Omental fat pad (tissue), 4 donors: ENCODE data around the gene WDR89. TPM values are rescaled to one million over a fixed set of nuclear protein-coding genes. Genes with fewer than 3 reads are reported as not detected.
"Not testable (repeated sequence)": the region's sequence is repeated elsewhere in the genome, so short reads cannot be mapped to it uniquely, and the experiment has no call there.

ENCODE experiments used
- ATAC-seq: fragments of 150-250 bp; one replicate; pipeline ENCODE4 v1.9.1; 2016; ENCODE audit warnings: mild to moderate bottlenecking, moderate library complexity; ENCODE audit not compliant: low FRiP score
- DNase-seq: peaks from one replicate; pipeline ENCODE4 v3.0.0-alpha.2; 2019; ENCODE audit warnings: low spot score
- CTCF ChIP-seq, 3 donors: fragments of 450-650 bp; IDR thresholded peaks; one replicate each; pipeline ENCODE4 v1.5.1; 2016 to 2017; ENCODE audit warnings: antibody characterized with exemption in 3 of 3, mild to moderate bottlenecking in 3 of 3, moderate library complexity in 2 of 3
- total RNA-seq, 4 donors: library from RNA; depleted of rRNA; stranded (reverse); fragments of >200 nt; gene quantifications; one replicate each; pipeline ENCODE4 v1.1.0, GENCODE V29; 2016

Gene WDR89
- total RNA-seq, 4 donors from 2014 or later: 4.7 to 9.5 (median 6.3) TPM

DNA sequence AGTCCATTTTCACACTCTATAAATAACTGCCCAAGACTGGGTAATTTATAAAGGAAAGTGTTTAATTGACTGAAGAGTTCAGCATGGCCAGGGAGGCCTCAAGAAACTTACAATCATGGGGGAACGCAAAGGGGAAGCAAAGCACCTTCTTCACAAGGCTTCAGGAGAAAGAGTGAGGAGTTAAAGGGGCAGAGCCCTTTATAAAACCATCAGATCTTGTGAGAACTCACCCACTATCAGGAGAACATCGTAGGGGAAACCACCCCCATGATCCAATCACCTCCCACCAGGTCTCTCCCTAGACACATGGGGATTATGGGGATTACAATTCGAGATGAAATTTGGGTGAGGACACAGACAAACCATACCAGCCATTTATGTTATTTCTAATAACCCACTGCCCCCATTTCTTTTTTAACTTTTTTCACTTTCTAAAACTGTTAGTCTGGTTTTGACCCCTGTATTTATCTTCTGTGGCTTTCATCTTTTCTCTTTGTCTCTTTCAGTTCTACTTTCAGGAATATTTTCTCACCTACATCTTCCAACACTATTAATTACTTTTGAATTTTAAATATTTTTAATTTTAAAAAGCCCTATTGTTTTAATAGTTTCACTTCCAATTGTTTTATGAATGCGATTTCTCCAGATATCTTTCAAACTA lies 44.5 kb downstream of the WDR89 start:
- DNase-seq (no peak), ATAC-seq (no peak)
- TF ChIP-seq CTCF (IDR thresholded peaks at IDR 0.05): no peak

DNA sequence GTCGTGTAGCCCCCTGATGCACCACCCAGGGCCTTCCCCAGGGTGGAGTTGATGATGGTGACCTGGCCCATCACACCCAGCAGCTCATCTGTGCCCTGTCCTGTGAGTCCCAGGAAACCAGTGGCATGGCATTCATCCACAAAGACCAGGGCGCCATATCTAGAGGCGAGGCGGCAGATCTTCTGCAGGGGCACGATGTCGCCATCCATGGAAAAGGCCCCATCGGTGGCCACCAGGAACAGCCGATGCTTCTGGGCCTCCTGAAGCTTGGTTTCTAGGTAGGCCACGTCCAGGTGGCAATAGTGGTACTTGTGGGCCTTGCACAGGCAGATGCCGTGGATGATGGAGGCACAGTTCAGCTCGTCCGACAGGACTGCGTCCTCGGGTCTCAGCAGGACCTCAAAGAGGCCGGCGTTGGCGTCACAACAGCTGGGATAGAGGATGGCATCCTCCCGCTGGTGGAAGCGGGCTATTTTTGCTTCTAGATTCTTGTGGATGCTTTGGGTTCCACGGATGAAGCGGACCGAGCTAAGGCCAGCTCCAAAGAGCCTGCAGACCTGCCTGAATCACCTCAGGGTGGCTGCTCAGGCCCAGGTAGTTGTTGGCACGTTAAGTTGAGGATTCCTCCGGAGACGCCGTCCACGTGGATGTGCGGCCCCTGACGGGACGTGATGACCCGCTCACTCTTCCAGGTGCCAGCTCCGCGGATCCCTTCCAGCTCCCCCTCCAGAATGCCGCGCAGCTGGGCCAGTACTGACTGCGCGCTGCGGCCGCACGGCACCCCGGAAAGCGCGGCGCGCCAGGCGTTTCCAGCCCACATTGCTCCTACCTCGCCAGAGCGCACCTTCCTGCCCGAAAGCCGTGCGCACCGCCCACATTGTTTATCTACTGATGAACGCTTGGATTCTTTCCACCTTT lies 47.0 kb downstream of the WDR89 start:
- DNase-seq (no peak), ATAC-seq (no peak)
- TF ChIP-seq CTCF (IDR thresholded peaks at IDR 0.05): no peak

- DNase-seq, ATAC-seq: not testable (repeated sequence)
These were observed 58.6 kb downstream of the WDR89 start for GRCh38 chr14:63583046-63583445.

- no peak for ATAC-seq
- no peak for DNase-seq
- no peak for TF ChIP-seq CTCF (IDR thresholded peaks at IDR 0.05)
These were observed 60.2 kb downstream of the WDR89 start for GRCh38 chr14:63581491-63581890.

GRCh38 chr14:63578300-63578699 lies 63.4 kb downstream of the WDR89 start:
- no peak for DNase-seq
- TF ChIP-seq CTCF (IDR thresholded peaks at IDR 0.05): no peak
- ATAC-seq: no peak

DNA sequence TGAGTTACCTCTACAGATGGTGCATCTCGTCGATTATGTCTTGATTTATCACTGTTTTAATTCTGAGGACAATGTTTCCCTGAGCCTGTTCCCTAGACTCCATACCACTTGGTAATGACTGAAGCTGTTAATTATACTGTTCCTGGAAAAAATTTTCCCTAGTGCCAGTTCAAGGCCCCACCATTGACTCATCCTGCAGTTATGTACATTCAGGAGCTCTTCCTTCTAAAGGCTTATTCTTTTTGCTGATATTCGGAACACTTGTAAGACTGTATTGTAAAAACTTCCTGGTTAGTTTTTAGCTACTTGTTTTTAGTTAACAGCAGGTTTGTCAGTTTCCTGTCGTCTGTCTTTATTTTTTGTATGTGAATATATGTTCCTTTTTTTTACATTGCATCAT lies 68.1 kb downstream of the WDR89 start:
- no peak for DNase-seq
- ATAC-seq: no peak
- TF ChIP-seq CTCF (IDR thresholded peaks at IDR 0.05): no peak

GRCh38 chr14:63565448-63565847 lies 76.2 kb downstream of the WDR89 start:
- no peak for DNase-seq
- no peak for ATAC-seq
- TF ChIP-seq CTCF (IDR thresholded peaks at IDR 0.05): no peak
